GM12891 (cell line): Measurements from ENCODE around the gene PBRM1.

Source experiments
- POLR2A ChIP-seq: IDR thresholded peaks from 2 replicates; pipeline ENCODE4 v1.6.1; 2011; ENCODE audit warnings: low read depth, low read length, control low read depth
- POLR2AphosphoS5 ChIP-seq: IDR thresholded peaks from 2 replicates; pipeline ENCODE4 v1.6.1; 2011; ENCODE audit warnings: low read depth, low read length, control low read depth
- POU2F2 ChIP-seq: IDR thresholded peaks from 2 replicates; pipeline ENCODE4 v1.6.1; 2011; ENCODE audit warnings: low read depth, mild to moderate bottlenecking, control low read depth, low read length, moderate library complexity
- SPI1 ChIP-seq: IDR thresholded peaks from 2 replicates; pipeline ENCODE4 v1.6.1; 2011; ENCODE audit warnings: low read depth, low read length, control low read depth
- TAF1 ChIP-seq: IDR thresholded peaks from 2 replicates; pipeline ENCODE4 v1.6.1; 2011; ENCODE audit warnings: low read depth, low read length, control low read depth

DNA sequence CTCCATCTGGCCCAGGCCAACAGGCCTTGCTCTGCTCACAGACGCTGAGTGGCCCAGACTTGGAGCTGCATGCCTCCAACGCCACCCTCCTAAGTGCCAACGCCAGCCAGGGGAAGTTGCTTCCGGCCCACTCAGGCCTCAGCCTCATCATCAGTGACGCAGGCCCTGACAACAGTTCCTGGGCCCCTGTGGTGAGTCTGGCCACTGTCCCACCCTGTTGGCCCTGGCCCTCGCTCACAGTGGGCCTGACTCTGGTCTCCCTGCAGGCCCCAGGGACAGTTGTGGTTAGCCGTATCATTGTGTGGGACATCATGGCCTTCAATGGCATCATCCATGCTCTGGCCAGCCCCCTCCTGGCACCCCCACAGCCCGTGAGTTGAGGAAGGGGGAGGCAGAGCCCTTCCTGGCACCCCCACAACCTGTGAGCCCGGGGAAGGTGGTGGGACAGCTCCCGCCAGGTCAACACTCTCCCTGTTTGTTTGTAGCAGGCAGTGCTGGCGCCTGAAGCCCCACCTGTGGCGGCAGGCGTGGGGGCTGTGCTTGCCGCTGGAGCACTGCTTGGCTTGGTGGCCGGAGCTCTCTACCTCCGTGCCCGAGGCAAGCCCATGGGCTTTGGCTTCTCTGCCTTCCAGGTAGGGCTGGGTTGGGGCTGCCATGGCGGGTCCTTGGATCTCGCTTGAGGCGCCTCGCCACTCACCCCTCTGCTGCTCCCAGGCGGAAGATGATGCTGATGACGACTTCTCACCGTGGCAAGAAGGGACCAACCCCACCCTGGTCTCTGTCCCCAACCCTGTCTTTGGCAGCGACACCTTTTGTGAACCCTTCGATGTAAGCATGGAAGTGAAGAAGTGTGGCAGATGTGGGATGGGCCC, 162.1 kb downstream of the PBRM1 start:
- no peak for TF ChIP-seq TAF1
- no peak for TF ChIP-seq POLR2A
- no peak for TF ChIP-seq SPI1
- no peak for TF ChIP-seq POLR2AphosphoS5
- TF ChIP-seq POU2F2: no peak
